Suppressor macrophage (primary cell): ENCODE data around the gene CSRP3.

Source experiments
- DNase-seq, 4 experiments: peaks; one replicate each; pipeline ENCODE4 v3.0.0-alpha.2; 2020 to 2022
- total RNA-seq, 17 experiments: gene quantifications; one replicate each; lab custom pipeline; 2026; ENCODE audit warnings: mixed read lengths in 6 of 17, inconsistent platforms in 3 of 17; lab: John Stamatoyannopoulos, UW

CSRP3 gene
- total RNA-seq: 0 to 0.88 (median 0) reads per million in 17 experiments

DNA sequence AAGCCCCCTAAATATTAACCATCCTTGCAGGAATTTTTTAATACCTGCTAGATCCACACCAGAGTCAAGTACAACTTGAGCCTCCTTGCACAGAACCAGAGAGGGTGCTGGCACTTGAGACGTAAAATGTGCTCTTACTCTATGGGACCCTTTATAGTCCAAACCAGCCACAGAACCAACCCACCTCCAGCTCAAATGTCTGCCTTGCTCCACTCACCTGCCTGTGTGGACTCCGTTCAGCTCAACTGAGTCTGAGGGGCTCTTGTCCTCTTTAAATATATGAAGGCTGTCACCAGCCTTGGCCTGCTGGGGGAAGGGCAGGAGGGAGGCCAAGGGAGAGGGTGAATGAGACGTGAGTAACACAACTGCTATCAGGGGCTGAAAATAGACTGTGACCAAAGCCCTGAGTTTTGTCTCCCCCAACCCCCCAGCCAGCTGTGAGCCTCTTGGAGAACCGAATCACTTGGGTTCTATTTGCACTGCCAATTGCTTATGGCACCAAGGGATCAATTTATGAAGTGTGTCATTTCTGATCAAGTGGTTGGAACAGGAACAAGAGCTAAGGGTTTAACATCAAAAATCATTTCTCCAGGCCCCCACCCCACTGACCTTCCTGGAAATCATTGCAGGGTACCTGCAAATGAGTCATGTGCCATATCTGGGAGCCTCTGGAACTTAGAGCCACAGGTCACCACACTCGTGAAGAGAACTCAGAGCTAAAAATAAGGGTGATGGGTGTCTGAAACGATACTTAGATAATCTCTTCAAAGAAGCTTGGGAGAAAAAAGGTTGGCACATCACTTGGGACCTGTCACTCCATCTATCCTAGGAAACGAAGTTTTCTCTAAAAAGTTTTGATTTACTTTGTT lies at the start of gene CSRP3:
CSRP3 (minus strand) TSS at position 247 of the 869 bp plus-strand sequence. CDS start 9,535 bp downstream, outside the sequence.
- no peak for DNase-seq

DNA sequence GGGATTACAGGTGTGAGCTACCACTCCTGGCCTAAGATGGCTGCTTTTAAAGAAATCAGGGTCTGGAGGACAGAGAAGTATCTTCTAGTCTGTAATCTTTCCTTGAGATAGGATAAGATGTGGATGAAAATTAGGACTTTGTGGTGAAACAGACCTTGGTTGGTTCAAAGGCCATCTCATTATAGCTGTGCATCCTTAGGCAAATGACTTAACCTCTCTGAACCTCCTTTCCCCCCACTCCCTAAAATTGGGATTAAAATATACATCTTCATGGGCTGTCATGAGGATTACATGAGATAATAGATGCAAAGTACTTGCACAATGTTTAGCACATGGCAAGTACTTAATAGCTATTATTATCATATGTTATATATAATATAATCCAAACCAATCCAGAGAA lies 49.8 kb upstream of the CSRP3 start:
- DNase-seq: no peak

DNA sequence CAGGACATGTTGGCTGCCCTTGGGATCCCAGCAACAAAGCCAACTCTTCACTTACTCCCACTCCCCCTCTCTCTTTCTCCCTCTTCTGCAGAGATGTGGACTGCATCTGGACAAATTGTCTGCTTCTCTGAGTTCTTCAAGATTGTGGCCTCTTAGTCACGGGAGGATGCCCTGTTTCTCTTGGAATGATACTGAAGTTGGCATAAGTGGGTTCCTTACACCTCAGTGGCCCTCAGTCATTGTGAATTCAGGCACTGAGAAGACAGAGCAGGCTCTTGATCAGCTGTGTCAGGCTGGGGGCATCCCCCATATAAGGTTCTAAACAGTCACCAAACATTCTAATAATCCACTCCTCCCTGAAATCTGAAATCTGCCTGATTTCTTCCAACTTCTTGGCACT lies 45.0 kb upstream of the CSRP3 start:
- no peak for DNase-seq

DNA sequence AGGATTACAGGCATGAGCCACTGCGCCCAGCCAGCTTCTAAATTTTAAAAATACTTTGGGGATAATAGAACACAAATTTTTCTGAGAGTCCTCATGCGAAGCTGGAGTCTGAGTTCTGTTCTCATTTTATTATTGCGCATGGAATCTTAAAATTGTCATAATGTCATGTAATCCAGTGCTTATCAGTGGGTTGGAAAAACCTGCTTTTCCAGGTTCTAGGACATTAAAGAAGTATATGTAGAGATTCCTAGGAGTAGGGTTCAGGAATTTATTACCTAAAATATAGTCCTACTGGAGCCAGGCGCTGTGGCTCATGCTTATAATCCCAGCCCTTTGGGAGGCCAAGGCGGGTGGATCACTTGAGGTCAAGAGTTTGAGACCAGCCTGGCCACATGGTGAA lies 43.6 kb upstream of the CSRP3 start:
- no peak for DNase-seq

DNA sequence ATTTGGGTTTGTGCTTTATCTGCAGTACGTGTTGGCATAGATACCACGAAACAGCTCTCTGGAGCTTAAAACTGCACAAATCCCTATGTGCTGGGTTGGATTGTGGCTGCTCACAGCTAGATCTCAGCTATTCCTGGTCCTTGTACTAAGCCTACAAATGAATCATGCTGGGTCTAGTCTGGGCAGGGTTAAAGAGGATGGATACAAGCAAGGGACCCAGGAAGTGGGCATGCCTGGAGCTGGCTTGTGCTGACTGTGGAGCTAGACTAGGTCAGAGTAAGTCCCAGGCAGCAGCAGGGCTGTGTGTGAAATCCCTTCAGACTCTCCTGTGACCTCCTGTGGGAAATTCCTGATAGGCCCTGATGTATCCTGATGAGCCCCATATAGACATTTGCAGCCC lies 42.8 kb upstream of the CSRP3 start:
- DNase-seq: no peak

DNA sequence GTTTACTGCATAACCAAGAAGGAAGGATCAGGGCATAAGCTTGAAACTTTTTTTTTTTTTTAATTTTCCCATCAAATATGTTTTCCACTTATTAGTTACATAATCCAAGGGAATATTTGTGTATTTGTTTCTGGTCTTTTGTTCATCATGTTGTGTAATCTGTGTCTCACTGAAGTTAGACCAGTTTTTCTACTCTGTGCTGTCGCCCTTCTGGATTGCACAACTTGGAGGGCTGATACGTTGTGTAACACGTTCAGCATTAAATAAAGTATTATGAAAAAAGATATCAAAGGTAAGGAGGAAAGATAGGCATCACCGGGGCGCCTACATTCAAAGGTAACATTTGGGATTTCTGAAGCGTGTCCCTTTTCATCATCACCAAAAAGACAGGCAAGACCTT lies 42.3 kb upstream of the CSRP3 start:
- peak; percentile 22 to 49 (median 38) for DNase-seq

DNA sequence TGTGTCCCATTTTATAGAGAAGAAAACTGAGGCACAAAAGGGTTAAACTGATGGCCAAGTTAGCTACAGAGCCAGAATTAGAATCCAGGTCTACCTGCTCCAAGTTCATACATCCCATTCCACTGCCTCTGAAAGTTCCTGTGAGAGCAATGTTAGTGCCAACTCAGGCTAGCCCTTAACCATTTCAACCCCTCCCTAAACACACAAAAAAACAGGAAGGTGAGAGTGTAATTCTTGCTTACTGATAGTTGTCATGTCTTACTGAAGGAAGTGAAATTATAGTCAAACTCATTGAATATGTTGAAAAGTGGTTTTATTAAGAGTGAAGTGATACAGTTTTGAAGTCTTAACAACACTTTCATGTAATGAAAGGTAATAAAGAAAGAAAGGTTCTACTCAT lies 41.8 kb upstream of the CSRP3 start:
- DNase-seq: peak in 3 of 4 experiments; percentile 14 to 48 (median 26)

DNA sequence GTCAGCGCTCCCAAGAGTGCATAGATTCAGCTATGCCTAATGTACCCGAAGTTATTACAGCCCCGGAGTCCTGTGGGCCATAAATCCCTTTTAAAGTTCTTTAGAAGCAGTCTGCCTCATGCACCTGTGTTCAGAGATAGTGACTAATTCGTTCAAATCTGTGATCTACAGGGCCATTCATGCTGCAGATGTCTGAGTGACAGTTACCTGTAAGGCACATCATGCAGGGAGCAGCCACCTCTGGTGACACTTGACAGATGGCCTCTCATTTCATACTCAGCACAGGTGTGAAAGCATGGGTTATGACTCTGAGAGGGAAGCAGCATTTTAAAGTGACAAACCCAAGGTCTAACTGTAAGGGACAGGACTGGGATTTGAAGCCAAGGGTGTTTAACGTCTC lies 41.4 kb upstream of the CSRP3 start:
- no peak for DNase-seq

DNA sequence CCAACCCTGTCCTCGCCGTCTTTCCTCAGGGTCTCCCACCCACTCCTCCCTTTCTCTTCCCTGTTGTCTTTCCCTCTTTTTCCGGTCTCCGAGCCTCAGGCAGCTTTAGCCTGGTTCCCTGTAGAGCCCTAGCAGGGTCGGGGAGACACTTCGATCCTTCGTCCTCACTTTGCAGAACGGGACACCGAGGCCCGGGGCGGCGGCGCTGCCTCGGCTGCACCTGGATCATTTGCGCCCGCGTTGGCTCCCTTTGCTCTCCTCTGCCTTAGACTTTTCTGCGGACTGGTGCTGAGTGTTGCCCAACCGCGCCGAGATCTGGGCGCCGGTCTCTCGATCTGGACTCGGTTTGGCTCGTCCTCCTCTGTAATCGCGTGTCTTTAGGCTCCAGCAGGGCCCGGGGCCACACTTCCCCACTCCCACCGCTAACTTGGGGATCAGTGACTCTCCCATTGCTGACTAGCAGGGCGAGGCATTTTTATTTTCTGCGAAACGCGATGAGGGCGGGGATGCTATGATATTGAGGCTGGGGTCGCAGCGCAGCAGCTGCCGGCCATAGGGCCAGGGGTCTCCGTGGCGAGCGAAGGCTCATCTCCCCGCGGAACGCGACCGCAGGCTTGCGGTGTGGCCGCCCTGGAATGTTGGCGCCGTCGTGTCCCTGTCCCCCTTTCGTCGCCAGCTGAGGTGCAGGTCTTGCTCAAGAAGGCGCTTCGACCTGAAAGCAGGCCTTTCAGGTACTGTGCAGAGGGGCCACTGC lies 40.6 kb upstream of the CSRP3 start:
- DNase-seq: peak in 3 of 4 experiments; percentile 16 to 42 (median 16)

DNA sequence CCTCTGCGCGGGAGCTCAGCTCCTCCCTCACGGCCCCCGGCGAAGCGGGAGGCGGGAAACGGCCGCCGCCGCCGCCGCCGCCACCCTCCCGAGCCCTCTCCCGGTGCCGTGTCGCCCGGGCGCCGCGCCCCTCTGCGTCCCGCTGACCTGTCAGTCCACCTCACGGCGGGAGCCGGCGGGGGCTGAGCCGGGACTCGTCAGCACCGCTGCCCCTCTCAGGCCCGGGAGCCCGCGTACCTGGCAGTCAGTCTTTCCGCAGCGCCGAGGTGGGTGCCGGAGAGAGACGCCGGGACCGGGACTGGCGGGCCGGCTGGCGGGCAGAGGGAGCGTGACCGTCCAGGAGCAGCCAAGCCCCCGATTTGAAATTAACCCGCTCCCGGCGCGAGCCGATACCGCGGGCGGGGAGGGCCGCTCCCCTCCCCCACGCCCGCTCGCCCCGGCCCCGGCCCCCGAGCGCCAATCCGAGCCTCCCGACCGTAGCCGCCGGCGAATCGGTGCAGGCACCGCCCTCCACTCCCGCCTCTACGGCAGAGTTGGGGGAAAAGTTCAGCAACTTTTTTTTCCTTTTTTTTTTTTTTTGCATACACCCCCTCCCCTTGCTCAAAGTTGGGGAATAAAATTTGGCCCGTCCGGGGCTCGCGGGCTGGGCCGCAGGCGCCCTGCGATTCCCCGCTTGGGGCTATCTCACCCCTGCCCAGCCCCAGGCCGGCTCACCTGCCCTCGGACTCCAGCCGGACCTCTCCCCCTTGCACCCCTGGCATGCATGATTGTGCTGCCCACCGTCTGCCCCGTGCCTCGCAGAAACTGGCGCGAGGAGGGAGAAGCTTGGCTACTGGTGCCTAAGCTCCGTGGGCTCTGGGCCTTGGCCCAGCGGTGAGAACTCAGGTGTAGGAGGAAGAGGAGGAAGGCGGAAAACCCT lies 39.7 kb upstream of the CSRP3 start:
- peak; percentile 17 to 63 (median 36) for DNase-seq

DNA sequence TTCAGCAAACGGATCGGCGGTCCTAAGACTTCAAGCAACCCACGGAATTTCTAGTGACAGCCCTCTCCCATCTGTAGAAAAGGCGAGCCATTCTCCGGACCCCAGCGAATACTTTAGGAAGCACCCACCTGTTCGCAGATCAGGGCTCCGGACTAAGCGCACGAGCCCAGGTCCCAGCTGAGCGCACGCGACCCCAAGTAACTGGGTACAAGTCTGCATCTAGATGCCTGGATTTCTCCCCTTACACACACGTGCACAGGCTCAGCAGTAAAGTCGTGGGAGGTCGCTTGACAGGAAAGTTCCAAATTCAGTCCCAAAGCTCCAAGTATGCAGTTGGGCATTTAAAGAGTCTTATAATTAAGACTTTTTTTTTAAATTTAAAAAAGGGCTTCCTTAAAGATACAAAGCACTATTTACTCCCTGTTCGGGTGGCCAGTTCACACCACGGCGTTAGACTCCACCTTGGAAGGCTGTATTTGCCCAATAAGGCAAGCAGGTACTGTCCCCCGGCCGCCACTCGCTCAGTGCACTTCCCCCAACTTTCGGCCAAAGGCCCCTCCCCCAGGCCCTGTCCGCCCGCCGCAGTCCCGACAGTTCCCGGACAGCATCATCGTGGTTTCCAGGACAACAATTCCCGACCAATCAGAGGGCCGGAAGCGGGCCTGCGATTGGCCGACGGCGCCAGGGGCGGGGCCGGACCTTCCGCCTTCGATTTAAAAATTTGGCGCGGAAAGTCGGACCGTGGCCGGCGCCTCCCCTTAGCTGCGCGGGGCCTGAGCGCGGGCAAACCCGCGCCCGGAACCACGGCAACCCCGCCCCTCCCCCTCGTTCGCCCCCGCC lies 38.9 kb upstream of the CSRP3 start, which contains the start of gene E2F8:
E2F8 (minus strand) TSS at position 526 of the 840 bp plus-strand sequence. CDS start 824 bp downstream, outside the sequence.
- DNase-seq: peak; percentile 95 to 98 (median 96)

DNA sequence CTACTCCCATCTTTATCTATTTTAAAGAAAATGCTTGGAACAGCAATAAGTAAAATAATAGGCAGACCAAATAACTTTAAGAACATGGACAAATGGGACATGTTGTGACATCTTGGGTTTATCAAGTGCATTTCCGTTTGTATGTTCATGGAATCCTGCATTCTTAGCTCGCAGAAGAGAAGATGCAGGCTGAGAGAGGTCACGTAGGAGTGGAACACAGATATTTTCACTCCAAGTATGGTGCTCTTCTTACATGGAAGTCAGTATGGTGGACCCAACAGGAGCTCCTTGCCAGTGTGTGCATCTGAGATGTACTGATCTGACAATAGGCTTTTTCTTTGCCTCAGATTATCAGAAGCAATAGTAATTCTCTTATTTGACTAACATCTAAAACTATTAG lies 37.3 kb upstream of the CSRP3 start:
- DNase-seq: no peak

DNA sequence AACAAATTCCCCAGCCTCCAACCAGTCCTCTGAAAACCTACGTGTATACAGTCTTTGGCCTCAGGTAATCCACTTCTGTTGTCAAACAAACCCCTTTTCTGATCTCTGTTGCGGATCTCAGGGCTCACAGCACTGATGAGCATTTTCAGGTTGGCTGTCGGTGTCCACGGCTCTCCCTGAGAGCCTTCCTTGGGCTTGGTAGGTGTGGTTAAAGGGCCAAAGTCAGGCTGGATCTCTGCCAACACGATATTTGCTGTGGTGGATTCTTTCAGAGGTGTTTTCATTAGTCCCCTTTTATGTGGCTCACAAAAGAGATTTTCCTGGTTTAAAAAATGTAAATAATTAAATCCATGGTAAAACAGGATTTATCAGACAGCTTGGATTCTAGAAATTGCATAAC lies 36.0 kb upstream of the CSRP3 start:
- DNase-seq: no peak

DNA sequence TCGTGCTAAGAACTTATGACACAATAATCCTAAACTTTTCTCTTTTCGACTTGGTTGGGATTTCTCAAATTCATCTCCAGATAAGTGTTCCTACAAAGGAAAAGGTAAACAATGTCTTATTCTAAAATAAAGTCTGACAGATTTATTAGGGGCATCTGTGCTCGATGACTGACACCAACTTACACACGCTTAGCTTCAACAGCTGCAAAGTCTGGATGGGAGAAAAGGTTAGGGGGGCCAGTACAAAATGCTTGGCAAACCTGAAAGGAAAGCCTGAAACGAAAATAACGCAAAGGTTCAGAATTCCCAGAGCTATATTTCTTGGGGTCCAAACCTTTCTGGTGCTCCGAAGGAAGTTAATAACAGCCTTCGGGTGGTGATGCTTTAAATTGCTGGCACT lies 35.6 kb upstream of the CSRP3 start:
- no peak for DNase-seq

DNA sequence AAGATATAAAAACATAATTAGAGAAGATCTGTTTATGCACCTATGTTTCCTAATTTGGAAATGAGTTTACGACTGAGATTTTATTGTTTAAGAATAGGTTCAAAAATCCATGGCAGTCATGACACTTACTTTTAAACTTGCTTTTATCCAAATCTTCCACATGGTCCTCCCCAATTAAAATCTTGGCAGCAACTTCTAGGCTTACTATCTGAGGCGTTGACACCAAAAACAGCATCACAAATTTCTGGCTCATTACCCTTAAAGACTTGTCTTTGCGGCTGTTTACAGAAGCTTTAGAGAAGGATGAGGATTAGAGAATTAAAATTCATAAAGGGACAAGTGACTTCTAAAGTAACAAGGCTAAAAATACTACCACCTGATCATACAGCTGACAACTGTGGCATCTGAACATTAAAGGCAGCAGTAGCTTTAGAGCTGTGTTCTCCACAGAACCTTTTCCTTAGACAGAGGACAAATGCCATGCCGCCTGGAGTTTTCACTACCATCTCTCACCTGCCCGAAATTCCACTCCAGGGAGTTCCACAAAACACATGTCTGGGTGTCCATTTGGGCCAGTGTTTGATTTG lies 32.5 kb upstream of the CSRP3 start:
- DNase-seq: no peak

DNA sequence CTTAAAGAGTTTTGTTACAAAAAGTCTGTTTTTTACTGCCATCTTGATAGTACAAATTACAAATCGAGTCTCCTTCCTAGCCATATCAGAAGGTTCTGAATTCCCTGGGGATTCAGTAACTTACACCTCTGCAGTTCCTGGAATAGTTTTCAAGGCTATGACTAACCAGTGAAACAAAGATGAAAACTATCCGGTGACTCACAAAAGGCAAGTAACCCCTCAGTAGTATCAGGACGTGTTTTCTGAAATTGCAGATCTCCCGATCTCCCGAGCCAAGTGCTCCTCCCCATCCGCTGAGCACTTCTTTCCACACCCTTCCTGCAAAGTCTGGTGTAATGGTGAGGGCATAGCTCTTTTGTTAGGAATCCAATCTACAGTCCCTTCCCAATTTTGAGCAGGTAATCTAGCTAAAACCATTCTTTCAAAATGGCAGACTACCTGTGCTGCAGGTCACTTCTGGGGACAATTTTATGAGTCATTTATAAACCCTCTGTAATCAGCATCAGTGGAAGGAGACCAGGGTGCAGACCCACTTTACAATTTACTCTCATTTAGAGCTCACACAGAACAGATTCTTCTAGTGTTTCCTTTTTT lies 31.2 kb upstream of the CSRP3 start:
- no peak for DNase-seq

DNA sequence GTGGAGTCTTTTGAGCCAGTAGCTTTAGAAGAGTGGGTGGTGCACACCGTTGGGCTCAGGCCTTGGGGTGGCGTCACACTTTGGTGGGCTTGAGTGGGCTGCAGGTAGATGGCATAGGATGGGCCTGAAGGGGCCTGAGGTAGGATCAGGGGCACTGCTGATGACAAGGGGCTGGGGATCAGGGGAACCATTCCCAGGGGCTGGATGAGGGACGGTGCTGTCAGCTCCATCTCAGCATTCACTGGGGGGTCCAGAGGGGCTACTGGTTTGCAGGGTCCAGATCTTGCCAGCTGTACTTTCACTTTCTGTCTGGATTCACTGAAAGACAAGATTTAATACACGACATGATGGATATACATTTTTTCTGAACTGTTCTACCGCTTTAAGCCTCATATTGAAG lies 27.9 kb upstream of the CSRP3 start:
- no peak for DNase-seq

DNA sequence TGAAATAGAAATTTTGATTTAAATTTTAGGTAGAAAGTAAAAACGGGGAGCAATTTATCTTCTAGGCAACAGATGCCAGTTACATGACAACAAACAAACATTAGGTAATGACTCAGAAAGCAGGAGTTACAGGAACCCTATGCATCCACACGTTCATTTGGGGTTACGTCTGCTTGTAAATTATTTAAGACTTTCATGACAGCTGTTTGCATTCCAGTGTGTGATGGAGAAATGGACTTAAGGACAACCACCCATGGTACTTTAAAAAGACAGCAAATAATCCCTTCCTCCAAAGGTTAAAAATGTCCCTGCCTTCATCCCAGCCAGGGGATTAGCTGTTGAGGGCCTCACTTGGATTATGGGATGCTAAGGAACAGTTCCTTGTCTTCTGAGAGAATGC lies 27.2 kb upstream of the CSRP3 start:
- no peak for DNase-seq

DNA sequence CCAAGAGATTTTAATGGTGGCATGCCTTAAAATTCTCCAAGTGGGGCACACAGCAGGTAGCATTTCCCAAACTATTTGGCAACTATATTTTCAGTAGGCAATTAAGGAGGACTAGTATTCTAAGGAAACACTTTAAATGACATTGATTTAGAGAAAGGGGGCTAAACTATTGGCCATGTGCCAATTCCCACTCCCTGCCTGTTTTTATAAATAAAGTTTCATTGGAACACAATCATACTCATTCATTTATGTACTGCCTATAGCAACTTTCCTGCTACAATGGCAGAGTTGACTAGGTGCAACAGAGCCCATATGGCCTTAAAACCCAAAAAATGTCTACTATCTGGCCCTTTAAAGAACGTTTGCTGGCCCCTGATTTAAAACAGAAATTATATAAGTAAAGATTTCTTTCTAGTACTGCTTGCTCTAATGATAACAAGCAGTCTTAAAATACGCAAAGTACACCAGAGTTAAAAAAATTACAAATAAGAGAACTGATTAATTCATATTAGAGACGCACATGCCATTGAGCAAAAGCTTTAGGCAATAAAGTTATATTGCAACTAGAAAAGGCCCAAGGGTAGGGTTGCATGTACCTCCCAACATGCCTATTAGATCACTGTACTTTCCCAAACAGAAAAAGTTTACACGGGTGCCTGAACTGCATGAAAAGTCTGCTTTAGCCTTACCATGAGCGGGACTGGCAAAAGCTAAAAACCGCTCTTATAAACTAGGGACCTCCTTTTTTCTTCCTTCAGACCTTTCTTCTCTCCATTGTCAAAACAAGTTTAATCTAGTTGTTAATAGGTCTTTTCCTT lies 24.8 kb upstream of the CSRP3 start:
- DNase-seq: no peak

DNA sequence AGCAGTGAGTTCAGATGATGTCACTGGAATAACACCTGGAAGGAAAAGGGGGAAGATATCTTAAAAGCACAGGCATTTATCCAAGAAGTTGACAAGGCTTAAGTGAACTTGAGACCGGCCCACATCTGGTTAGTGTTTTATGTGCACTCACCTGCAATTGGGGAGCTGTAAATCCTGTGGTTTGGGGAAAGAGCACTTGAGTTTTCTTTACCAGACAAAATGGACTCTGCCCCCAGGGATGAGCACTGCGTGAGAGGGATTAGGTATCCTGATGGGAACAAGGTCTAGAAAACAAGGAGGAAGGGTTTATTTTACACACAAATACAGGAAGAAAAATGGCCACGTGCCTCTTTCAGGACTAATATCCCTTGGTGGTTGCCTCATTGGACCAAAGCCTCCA lies 23.8 kb upstream of the CSRP3 start:
- no peak for DNase-seq
